Fibroblast of skin of right biceps (primary cell): ENCODE data around the gene MAST4.

Experiments used
- DNase-seq: peaks from one replicate; pipeline ENCODE4 v3.0.0-alpha.2; 2013

MAST4 gene

GRCh38 chr5:67058998-67059743 is 463.0 kb downstream of the MAST4 start:
- no peak for DNase-seq

- peak; percentile 54 for DNase-seq
Observed at GRCh38 chr5:67059744-67060490, 463.7 kb downstream of the MAST4 start.

GRCh38 chr5:67061511-67061910 is 465.3 kb downstream of the MAST4 start:
- no peak for DNase-seq

- DNase-seq: no peak
Observed at GRCh38 chr5:67063055-67063454, 466.9 kb downstream of the MAST4 start.

GRCh38 chr5:67063791-67064190 is 467.6 kb downstream of the MAST4 start:
- peak; percentile 14 for DNase-seq

GRCh38 chr5:67065237-67065636 is 469.0 kb downstream of the MAST4 start:
- no peak for DNase-seq

- DNase-seq: no peak
Observed at GRCh38 chr5:67065696-67066095, 469.5 kb downstream of the MAST4 start.

GRCh38 chr5:67066815-67067214 is 470.6 kb downstream of the MAST4 start:
- DNase-seq: no peak

GRCh38 chr5:67073045-67073680 is 477.0 kb downstream of the MAST4 start:
- no peak for DNase-seq

GRCh38 chr5:67077296-67077695 is 481.1 kb downstream of the MAST4 start:
- DNase-seq: no peak

- DNase-seq: no peak
Observed at GRCh38 chr5:67081261-67081660, 485.1 kb downstream of the MAST4 start.

- no peak for DNase-seq
Observed at GRCh38 chr5:67082941-67083340, 486.7 kb downstream of the MAST4 start.

- DNase-seq: no peak
Observed at GRCh38 chr5:67085616-67086015, 489.4 kb downstream of the MAST4 start.

GRCh38 chr5:67089200-67089725 is 493.1 kb downstream of the MAST4 start:
- DNase-seq: peak; percentile 4

- no peak for DNase-seq
Observed at GRCh38 chr5:67090040-67090439, 493.8 kb downstream of the MAST4 start.

GRCh38 chr5:67090593-67090992 is 494.4 kb downstream of the MAST4 start:
- no peak for DNase-seq

GRCh38 chr5:67092535-67092934 is 496.3 kb downstream of the MAST4 start:
- no peak for DNase-seq

GRCh38 chr5:67093279-67093678 is 497.1 kb downstream of the MAST4 start:
- no peak for DNase-seq

GRCh38 chr5:67094476-67095300 is 498.5 kb downstream of the MAST4 start:
- DNase-seq: peak; percentile 43

- DNase-seq: no peak
Observed at GRCh38 chr5:67095346-67096171, 499.4 kb downstream of the MAST4 start.

GRCh38 chr5:67098656-67099055 is 502.5 kb downstream of the MAST4 start:
- DNase-seq: no peak

- no peak for DNase-seq
Observed at GRCh38 chr5:67100301-67100700, 504.1 kb downstream of the MAST4 start.
